Stimulated activated CD4-positive, alpha-beta T cell treated with anti-CD3 and anti-CD28 coated beads, TNF-alpha, amount 100 ng/mL, for 1 hour (primary cell): ENCODE data around the gene KRTAP1-3.
"Not testable (repeated sequence)": the region's sequence is repeated elsewhere in the genome, so short reads cannot be mapped to it uniquely, and the experiment has no call there.

Experiments
- DNase-seq, 3 donors: peaks; one replicate each; pipeline ENCODE4 v3.0.0-alpha.2; 2020; ENCODE audit warnings: low read depth in 3 of 3, low spot score in 1 of 3

The KRTAP1-3 gene

GRCh38 chr17:41012326-41013120 is 22.2 kb downstream of the KRTAP1-3 start:
- DNase-seq: no peak

- DNase-seq: no peak
These were observed 24.2 kb downstream of the KRTAP1-3 start for GRCh38 chr17:41010441-41010840.

- no peak for DNase-seq
These were observed 24.7 kb downstream of the KRTAP1-3 start for GRCh38 chr17:41009936-41010335.

GRCh38 chr17:41009301-41009760 is 25.3 kb downstream of the KRTAP1-3 start:
- no peak for DNase-seq

- no peak for DNase-seq
These were observed 25.9 kb downstream of the KRTAP1-3 start, which contains the start of gene KRTAP3-1 for GRCh38 chr17:41008811-41009210. KRTAP3-1 (minus strand) TSS chr17:41009128; CDS start chr17:41009074, 54 bp downstream.

- DNase-seq: no peak
These were observed 30.3 kb downstream of the KRTAP1-3 start for GRCh38 chr17:41004397-41004796.

GRCh38 chr17:41003926-41004325 is 30.7 kb downstream of the KRTAP1-3 start:
- no peak for DNase-seq

DNA sequence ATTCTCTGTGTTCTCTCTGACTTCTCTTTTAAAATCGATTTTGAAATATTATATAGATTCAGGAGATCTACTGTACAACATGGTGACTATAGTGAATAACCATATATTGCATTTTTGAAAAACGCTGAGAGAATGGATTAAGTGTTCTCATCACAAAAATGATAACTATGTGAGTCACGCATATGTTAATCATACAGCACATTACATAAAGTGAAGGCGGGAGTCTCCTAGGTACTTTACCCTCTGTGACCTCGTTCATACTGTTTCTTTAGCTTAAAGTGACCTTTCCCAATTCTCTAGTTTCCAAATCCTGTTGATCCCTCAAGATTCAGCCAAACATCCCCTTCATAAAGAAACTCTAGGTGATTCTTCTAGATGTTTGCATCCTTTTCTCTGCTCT is 31.9 kb downstream of the KRTAP1-3 start:
- DNase-seq: no peak

GRCh38 chr17:41001795-41002194 is 32.9 kb downstream of the KRTAP1-3 start:
- no peak for DNase-seq

- DNase-seq: not testable (repeated sequence)
These were observed 35.1 kb downstream of the KRTAP1-3 start, which contains the start of gene KRTAP3-2 for GRCh38 chr17:40999563-40999962. KRTAP3-2 (minus strand) TSS chr17:40999906; CDS start chr17:40999853, 53 bp downstream.

DNA sequence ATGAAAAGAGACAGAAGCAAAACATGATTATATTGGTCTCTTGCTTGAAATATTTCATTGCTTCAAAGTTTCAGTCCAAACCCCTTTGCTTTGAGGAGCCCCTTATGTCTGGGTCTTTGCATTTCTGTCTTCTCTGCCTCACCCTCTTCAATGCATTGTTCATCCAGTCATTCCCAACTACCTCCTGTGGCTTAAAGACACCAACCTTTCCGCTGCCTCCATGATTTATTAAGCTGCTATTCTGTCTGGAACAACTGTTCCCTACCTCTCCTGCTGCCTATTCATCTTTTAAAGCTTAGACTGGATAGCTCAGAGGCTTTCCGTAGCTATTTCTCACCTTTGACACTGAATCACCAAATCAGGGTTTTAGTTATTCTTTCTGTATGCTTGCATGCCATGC is 37.3 kb downstream of the KRTAP1-3 start:
- no peak for DNase-seq

GRCh38 chr17:40996829-40997228 is 37.8 kb downstream of the KRTAP1-3 start:
- DNase-seq: no peak

GRCh38 chr17:40995116-40995515 is 39.6 kb downstream of the KRTAP1-3 start:
- DNase-seq: no peak

GRCh38 chr17:40993839-40994238 is 40.8 kb downstream of the KRTAP1-3 start, which contains the start of gene KRTAP3-3:
KRTAP3-3 (minus strand) TSS chr17:40994164; CDS start chr17:40994097, 67 bp downstream.
- DNase-seq: no peak

DNA sequence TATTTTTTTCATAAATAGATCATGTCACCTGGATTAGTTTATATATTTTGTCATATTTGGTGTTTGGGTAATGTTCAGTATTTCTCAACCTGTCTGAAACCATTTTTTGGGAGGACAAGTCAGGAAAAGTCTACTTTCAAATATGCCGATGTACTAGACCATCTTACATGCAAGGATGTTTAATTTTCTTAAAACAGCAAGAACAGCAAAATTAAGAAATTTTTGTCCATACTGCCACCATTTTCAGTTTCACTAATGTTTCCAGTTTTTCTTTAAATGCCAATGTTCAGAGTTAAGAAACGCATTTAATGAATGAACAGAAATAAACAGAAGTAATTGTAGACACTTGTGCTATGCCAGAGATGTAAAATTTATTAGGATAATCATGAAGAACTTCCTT is 41.6 kb downstream of the KRTAP1-3 start:
- no peak for DNase-seq

GRCh38 chr17:40992666-40993065 is 42.0 kb downstream of the KRTAP1-3 start:
- no peak for DNase-seq

DNA sequence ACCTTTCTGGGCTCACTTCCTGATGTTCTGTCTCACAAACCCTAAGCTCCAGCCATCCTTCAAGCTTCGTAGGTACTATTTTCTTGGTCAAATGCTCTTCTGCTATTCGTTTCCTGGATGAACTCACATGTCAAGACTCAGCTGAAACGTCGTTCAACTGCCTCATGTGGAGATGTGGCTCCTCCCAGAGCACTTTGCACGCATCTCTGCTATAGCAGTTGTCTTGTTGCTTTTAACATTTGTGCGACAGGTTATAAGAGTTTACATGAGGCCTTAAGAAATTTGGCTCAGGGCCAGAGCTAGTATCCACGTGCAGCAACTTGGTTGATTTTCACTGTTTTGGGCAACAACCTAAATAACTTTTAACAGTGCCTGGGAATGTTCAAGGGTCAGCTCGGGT is 47.8 kb downstream of the KRTAP1-3 start:
- DNase-seq: no peak

GRCh38 chr17:40984226-40984625 is 50.4 kb downstream of the KRTAP1-3 start, which contains the start of gene KRT40:
KRT40 (minus strand) TSS chr17:40984326; CDS start chr17:40984273, 53 bp downstream.
- DNase-seq: no peak
